K562 (cell line): ENCODE data around the gene ITPRIPL1. TPM values are rescaled to one million over a fixed set of nuclear protein-coding genes. Genes with fewer than 3 reads are reported as not detected.

Experiments used
- ATAC-seq: fragments of 200-7000 bp; cut with Tn5 transposase; 3 replicates; pipeline ENCODE4 v1.9.1; 2020; ENCODE audit warnings: moderate library complexity
- BruUV-seq: library from RNA; stranded (reverse); fragments of 400-500 nt; replicated peaks from 2 replicates; lab custom pipeline; 2021; lab: Mats Ljungman, UMichigan
- CTCF ChIA-PET: fragments of 300-600 bp; formaldehyde crosslinking; extraction: SDS; loops from one replicate; lab custom pipeline; 2021; ENCODE audit warnings: low intra/inter-chr PET ratio; lab: Yijun Ruan, JAX
- POLR2A ChIA-PET: fragments of 300-600, 350-650 bp; sonication (Branson Sonifier 250); formaldehyde crosslinking; extraction: SDS; loops from one replicate; lab custom pipeline; 2021; ENCODE audit warnings: antibody characterized with exemption, inconsistent platforms; lab: Yijun Ruan, JAX
- DNase-seq, 4 experiments: peaks; one replicate each; pipeline versions ENCODE4 v3.0.0 to v3.0.0-alpha.2; 2011 to 2018; ENCODE audit warnings: low spot score in 3 of 4, mixed read lengths in 3 of 4; ENCODE audit errors: extremely low read depth in 1 of 4
- FAIRE-seq: peaks from 2 replicates; lab custom pipeline; 2011; peaks lifted over from hg19 to GRCh38; lab: Jason Lieb, UNC
- H2AFZ ChIP-seq: 2 replicates; pipeline ENCODE4 v1.6.0; 2011; ENCODE audit warnings: low read depth, low read length, control low read depth, inconsistent platforms
- H3K27ac ChIP-seq: fragments of 200-600 bp; 3 replicates; pipeline ENCODE4 v1.8.0; 2011; ENCODE audit warnings: low read depth, mild to moderate bottlenecking, control low read depth, inconsistent platforms, low read length, moderate library complexity, mixed read lengths; ENCODE audit errors: extremely low read depth
- H3K27me3 ChIP-seq, 2 experiments: fragments of 300-600 bp in 1 of 2; 2 replicates in 1 of 2; 3 replicates in 1 of 2; pipeline versions ENCODE4 v1.6.0 to v1.8.0; 2011; ENCODE audit warnings: inconsistent platforms in 2 of 2, low read length in 2 of 2, mild to moderate bottlenecking in 1 of 2, mixed read lengths in 1 of 2, moderate library complexity in 1 of 2; ENCODE audit not compliant: control insufficient read depth in 2 of 2, insufficient read depth in 2 of 2
- H3K36me3 ChIP-seq: fragments of 300-600 bp; 3 replicates; pipeline ENCODE4 v1.8.0; 2011; ENCODE audit warnings: mild to moderate bottlenecking, low read length, inconsistent platforms; ENCODE audit not compliant: control insufficient read depth, insufficient read depth
- H3K4me1 ChIP-seq, 2 experiments: fragments of 200-600 bp in 1 of 2; replicated peaks in 1 of 2; 2 replicates in 1 of 2; 3 replicates in 1 of 2; pipeline versions ENCODE4 v1.5.1 to v1.8.0; 2011; ENCODE audit warnings: inconsistent platforms in 2 of 2, low read length in 2 of 2, mild to moderate bottlenecking in 1 of 2, mixed read lengths in 1 of 2, moderate library complexity in 1 of 2; ENCODE audit not compliant: control insufficient read depth in 2 of 2, insufficient read depth in 2 of 2
- H3K4me2 ChIP-seq: 2 replicates; pipeline ENCODE4 v1.6.1; 2011; ENCODE audit warnings: low read length, control low read depth, inconsistent platforms, mixed read lengths; ENCODE audit not compliant: insufficient read depth
- H3K4me3 ChIP-seq: fragments of 200-600 bp; sonication (generic), shearing (Covaris generic); 2 replicates; pipeline ENCODE4 v1.5.1; 2016; ENCODE audit warnings: control low read depth, inconsistent platforms
- H3K79me2 ChIP-seq: fragments of 200-600 bp; 3 replicates; pipeline ENCODE4 v1.8.0; 2011; ENCODE audit warnings: low read length, inconsistent platforms; ENCODE audit not compliant: control insufficient read depth, insufficient read depth
- H3K9ac ChIP-seq, 2 experiments: 2 replicates each; pipeline versions ENCODE4 v1.6.0 to v1.6.1; 2011; ENCODE audit warnings: low read depth in 2 of 2, low read length in 2 of 2, control low read depth in 1 of 2, inconsistent platforms in 1 of 2, mild to moderate bottlenecking in 1 of 2, mixed read lengths in 1 of 2; ENCODE audit not compliant: insufficient read depth in 1 of 2
- H3K9me1 ChIP-seq: one replicate; pipeline ENCODE4 v1.6.0; 2011; ENCODE audit warnings: inconsistent platforms, mild to moderate bottlenecking, low read length, moderate library complexity; ENCODE audit not compliant: control insufficient read depth, insufficient read depth
- H3K9me3 ChIP-seq: replicated peaks from 2 replicates; pipeline ENCODE4 v1.5.1; 2011; ENCODE audit warnings: low read depth, low read length, inconsistent platforms; ENCODE audit not compliant: control insufficient read depth, insufficient read depth
- H4K20me1 ChIP-seq: replicated peaks from 2 replicates; pipeline ENCODE4 v1.6.1; 2011; ENCODE audit warnings: low read length, inconsistent platforms, mixed read lengths; ENCODE audit not compliant: control insufficient read depth, insufficient read depth
- E2F1 ChIP-seq: sonication (generic); formaldehyde crosslinking; IDR thresholded peaks from 2 replicates; pipeline ENCODE4 v1.8.1; 2023; ENCODE audit warnings: mild to moderate bottlenecking, missing genetic modification reagents, moderate library complexity
- HMGN3 ChIP-seq: IDR thresholded peaks from 2 replicates; pipeline ENCODE4 v1.6.1; 2011; ENCODE audit warnings: borderline replicate concordance, low read depth, mild to moderate bottlenecking, mixed read lengths, low read length; ENCODE audit not compliant: insufficient read length; ENCODE audit errors: extremely low read depth
- MAFF ChIP-seq: IDR thresholded peaks from 2 replicates; pipeline ENCODE4 v1.6.1; 2012; ENCODE audit warnings: low read length, improper control_type of control experiment
- MCM7 ChIP-seq, 2 experiments: fragments of 450-650 bp; IDR thresholded peaks; 2 replicates each; pipeline ENCODE4 v1.6.1; 2016 to 2018
- MEIS2 ChIP-seq: fragments of 450-650 bp; IDR thresholded peaks from 2 replicates; pipeline ENCODE4 v1.6.1; 2014; ENCODE audit warnings: mild to moderate bottlenecking; ENCODE audit not compliant: partially characterized antibody
- NBN ChIP-seq: fragments of 450-650 bp; IDR thresholded peaks from 2 replicates; pipeline ENCODE4 v1.6.1; 2016; ENCODE audit warnings: low read depth, mild to moderate bottlenecking
- NFIC ChIP-seq: fragments of 450-650 bp; IDR thresholded peaks from 2 replicates; pipeline ENCODE4 v1.6.1; 2017; ENCODE audit warnings: mild to moderate bottlenecking, inconsistent platforms
- POU5F1 ChIP-seq: fragments of 150-350 bp; IDR thresholded peaks from 2 replicates; pipeline ENCODE4 v1.6.1; 2014; ENCODE audit warnings: borderline replicate concordance, low read length, low read depth, mild to moderate bottlenecking; ENCODE audit not compliant: partially characterized antibody
- RBFOX2 ChIP-seq: fragments of 200-400 bp; formaldehyde crosslinking; IDR thresholded peaks from 2 replicates; pipeline ENCODE4 v1.6.1; 2017; ENCODE audit warnings: low read depth, mild to moderate bottlenecking, low read length, moderate library complexity
- ZNF175 ChIP-seq: fragments of 200-800 bp; sonication (Bioruptor generic); IDR thresholded peaks from 2 replicates; pipeline ENCODE4 v1.6.1; 2016; ENCODE audit warnings: low read depth, mild to moderate bottlenecking, missing genetic modification characterization, missing compliant biosample characterization
- ZNF586 ChIP-seq: fragments of 450-650 bp; formaldehyde crosslinking; conservative IDR thresholded peaks from 2 replicates; pipeline ENCODE4 v1.4.0; 2020; ENCODE audit warnings: mild to moderate bottlenecking, moderate library complexity
- WGBS: fragments of 100-300 bp; shearing (Covaris generic); methylation state at CpG from one replicate; pipeline ENCODE4 v1.1.6; 2016; ENCODE audit warnings: low coverage, mixed read lengths; ENCODE audit not compliant: insufficient coverage; ENCODE audit errors: missing lambda C conversion rate; 5-methylcytosine and 5-hydroxymethylcytosine counted together
- in situ Hi-C: fragments of 300-500 bp; cut with MboI; formaldehyde crosslinking; loops from 4 replicates; pipeline ENCODE4 v1.15.0; 2018; ENCODE audit warnings: inconsistent platforms, mixed read lengths
- intact Hi-C: fragments of 100-400 bp; cut with micrococcal nuclease; formaldehyde crosslinking; loops from 2 replicates; pipeline ENCODE4 v1.14.2; 2022
- polyA plus RNA-seq, 8 experiments: library from polyadenylated mRNA; depleted of rRNA in 4 of 8; stranded (reverse) in 5 of 8; unstranded in 3 of 8; fragments of >200 nt; fragmentation: Nextera tagmentation in 2 of 8; fragmentation: Illumina TruSeq in 1 of 8; extraction: Ambion mirVana in 2 of 8; extraction: Trizol in 1 of 8; gene quantifications; 2 replicates each; pipeline versions ENCODE4 v1.2.1 to v1.2.3, GENCODE V29; 2011 to 2014; ENCODE audit warnings: inconsistent platforms in 1 of 8, missing spikeins in 1 of 8
- total RNA-seq, 7 experiments: library from RNA; depleted of rRNA in 6 of 7; stranded (reverse); fragments of >200 nt in 6 of 7; fragmentation: Illumina TruSeq in 2 of 7; extraction: Trizol in 2 of 7; gene quantifications; 2 replicates each; pipeline versions ENCODE4 v1.2.1 to v1.2.3, GENCODE V29; 2011 to 2021; ENCODE audit warnings: low replicate concordance in 1 of 7
- TF ChIP-seq, protein P1 (sequence below): sonication (generic); formaldehyde crosslinking; IDR thresholded peaks from 2 replicates; pipeline ENCODE4 v1.8.1; 2022; ENCODE audit warnings: missing genetic modification reagents

The ITPRIPL1 gene
- total and polyA plus RNA-seq, 9 of the 15 experiments (the other 6 are each of a cell fraction or from before 2014, with no cell fraction given): 0.99 to 9.0 (median 6.4) TPM

GRCh38 chr2:96369186-96369585, 44.1 kb downstream of the ITPRIPL1 start (continued):
- TF ChIP-seq POU5F1: no peak
- no peak for TF ChIP-seq NBN

DNA sequence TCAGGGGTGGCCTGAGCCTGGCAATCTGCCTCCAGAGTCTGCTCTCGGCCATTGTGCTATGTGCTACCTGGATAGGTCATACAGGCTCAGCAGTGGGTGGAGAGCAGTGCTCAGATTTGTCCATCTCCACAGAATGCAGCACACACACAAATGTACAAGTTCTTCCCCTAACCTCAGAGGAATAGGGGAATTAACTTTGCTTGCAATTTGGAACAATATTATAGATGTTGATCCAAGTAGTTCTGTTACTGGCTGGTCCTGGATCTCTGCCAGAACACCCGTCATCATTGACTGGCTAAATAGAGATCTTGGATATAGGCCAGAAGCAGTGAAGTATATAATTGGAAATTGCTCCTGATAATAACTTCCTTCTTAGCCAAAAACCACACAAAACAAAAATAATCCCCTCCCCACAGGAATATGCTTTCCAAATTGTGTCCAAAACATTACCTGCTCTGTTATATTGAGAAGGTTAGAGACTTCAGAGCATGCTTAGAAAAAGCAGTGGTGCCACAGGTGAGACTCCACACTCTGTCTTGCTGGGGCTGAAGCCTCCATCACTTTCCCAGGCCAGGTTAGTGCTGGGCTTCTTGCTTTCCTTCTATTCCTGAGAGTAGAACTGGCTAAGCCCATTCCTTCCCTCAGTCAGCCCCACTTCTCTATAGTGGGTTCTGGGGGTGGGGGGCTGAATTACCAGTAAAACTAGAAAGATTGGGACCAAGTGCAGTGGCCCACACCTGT, 49.3 kb downstream of the ITPRIPL1 start:
- H3K4me2 ChIP-seq: no peak overlapping the region
- 32% methylated on average over 2 of the region's 2 CpGs for WGBS
- no peaks in the 10 kb centered on the region; the same call in 1 of the 2 replicates for H3K9me3 ChIP-seq
- H3K36me3 ChIP-seq: peaks cover 45% of the 10 kb centered on the region
- in situ Hi-C loops (no loop called here), intact Hi-C loops (no loop called here)
- H3K27me3 ChIP-seq: no peaks in the 10 kb centered on the region
- BruUV-seq: no TSS peak
- H4K20me1 ChIP-seq: 0 out of 2 replicates have a peak, but pooled peaks cover 3% of the 10 kb centered on the region
- DNase-seq (peak in 1 of 4 experiments; percentile 13), FAIRE-seq (no peak), ATAC-seq (no peak; the same call in none of the 3 replicates)
- H3K4me1 ChIP-seq: no peaks in the 10 kb centered on the region
- no peak overlapping the region for H2AFZ ChIP-seq
- POLR2A ChIA-PET: no interaction called here
- CTCF ChIA-PET: no interaction called here
- H3K79me2 ChIP-seq: no peaks in the 10 kb centered on the region
- H3K4me3 ChIP-seq: no peak overlapping the region
- no peak overlapping the region for H3K9ac ChIP-seq
- H3K27ac ChIP-seq: no peak overlapping the region
- no peaks in the 10 kb centered on the region for H3K9me1 ChIP-seq
- no peak for TF ChIP-seq MCM7 (IDR thresholded peaks at IDR 0.05)
- TF ChIP-seq NFIC: peak; percentile 83
- TF ChIP-seq MEIS2: peak; percentile 21
- TF ChIP-seq ZNF586 (CRISPR knock-in tag): no peak
- TF ChIP-seq RBFOX2: no peak
- no peak for TF ChIP-seq HMGN3
- TF ChIP-seq MAFF: no peak
- TF ChIP-seq, protein P1, sequence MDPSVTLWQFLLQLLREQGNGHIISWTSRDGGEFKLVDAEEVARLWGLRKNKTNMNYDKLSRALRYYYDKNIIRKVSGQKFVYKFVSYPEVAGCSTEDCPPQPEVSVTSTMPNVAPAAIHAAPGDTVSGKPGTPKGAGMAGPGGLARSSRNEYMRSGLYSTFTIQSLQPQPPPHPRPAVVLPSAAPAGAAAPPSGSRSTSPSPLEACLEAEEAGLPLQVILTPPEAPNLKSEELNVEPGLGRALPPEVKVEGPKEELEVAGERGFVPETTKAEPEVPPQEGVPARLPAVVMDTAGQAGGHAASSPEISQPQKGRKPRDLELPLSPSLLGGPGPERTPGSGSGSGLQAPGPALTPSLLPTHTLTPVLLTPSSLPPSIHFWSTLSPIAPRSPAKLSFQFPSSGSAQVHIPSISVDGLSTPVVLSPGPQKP (CRISPR knock-in tag): no peak
- TF ChIP-seq E2F1 (CRISPR knock-in tag): no peak
- TF ChIP-seq ZNF175: no peak
